ENCODE results near the gene LYPD5.

LYPD5 gene

DNA sequence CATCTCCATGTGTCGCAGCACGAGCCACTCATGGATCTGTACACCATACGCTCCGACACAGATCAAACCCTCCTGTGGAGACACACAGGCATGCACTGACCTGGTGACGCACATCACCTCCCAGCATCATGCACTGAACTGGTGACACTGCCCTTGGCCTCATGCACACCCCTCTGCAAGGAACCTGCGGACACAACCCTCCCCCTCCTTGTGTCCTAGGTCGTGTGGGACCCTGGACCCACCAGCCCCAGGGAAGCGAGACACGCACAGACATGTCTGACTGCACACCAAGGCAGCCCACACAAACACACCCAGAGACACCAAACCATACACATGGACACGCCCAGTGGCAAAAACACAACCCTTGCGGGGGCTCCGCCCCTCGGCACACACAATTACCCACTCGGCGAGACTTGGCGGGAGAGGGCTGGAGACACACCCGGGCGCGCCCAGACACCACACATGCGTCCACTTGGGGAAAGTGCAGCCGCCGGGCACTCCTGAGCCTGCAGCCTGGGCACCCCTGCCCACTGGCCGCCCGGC is 19.5 kb downstream of the LYPD5 start:
- no peak for DNase-seq (ENCODE audit: low read depth in 2 of 2)
- no peak overlapping the region for H3K4me3 ChIP-seq (replicated peaks in 1 of 2; ENCODE audit: low read depth in 2 of 2, low read length in 2 of 2)
- TF ChIP-seq, protein P1, sequence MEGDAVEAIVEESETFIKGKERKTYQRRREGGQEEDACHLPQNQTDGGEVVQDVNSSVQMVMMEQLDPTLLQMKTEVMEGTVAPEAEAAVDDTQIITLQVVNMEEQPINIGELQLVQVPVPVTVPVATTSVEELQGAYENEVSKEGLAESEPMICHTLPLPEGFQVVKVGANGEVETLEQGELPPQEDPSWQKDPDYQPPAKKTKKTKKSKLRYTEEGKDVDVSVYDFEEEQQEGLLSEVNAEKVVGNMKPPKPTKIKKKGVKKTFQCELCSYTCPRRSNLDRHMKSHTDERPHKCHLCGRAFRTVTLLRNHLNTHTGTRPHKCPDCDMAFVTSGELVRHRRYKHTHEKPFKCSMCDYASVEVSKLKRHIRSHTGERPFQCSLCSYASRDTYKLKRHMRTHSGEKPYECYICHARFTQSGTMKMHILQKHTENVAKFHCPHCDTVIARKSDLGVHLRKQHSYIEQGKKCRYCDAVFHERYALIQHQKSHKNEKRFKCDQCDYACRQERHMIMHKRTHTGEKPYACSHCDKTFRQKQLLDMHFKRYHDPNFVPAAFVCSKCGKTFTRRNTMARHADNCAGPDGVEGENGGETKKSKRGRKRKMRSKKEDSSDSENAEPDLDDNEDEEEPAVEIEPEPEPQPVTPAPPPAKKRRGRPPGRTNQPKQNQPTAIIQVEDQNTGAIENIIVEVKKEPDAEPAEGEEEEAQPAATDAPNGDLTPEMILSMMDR (IDR thresholded peaks at IDR 0.05; ENCODE audit: low read depth, low read length) = no peak

GRCh38 chr19:43782311-43782660 is 20.0 kb downstream of the LYPD5 start:
- TF ChIP-seq, protein P1 (IDR thresholded peaks at IDR 0.05; ENCODE audit: low read depth, low read length) = no peak
- no peak for DNase-seq (ENCODE audit: low read depth in 2 of 2)
- H3K4me3 ChIP-seq (replicated peaks in 1 of 2; ENCODE audit: low read depth in 2 of 2, low read length in 2 of 2) = no peak overlapping the region

DNA sequence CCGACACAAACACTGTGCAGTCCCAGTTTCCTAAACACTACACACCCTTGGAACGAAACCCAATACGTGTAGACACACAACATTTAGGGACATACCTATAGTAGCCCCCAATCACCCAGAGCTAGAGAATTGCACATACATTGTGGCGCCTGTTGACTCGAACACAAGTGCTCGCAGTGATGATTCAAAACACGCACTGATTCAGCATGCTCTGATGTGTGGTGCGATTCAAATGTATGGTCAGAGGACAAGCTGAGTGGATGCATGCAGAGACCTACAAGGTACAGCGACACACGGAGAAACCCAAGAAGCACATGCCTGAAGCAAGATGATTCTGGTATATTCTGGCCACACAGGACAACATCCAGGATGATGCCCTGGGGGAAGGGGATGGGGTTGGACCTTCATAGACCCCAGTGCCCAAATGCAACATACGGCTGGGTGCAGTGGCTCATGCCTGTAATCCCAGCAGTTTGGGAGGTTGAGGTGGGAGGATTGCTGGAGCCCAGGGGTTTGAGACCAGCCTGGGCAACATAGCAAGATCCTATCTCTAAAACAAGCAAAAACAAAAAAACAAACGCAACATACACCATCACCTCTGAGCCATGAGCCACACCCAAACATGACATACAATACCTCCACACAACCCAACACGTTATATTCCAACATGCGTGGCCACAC is 20.5 kb downstream of the LYPD5 start:
- H3K4me3 ChIP-seq (replicated peaks in 1 of 2; ENCODE audit: low read depth in 2 of 2, low read length in 2 of 2) = no peak overlapping the region
- no peak for DNase-seq (ENCODE audit: low read depth in 2 of 2)
- TF ChIP-seq, protein P1 (IDR thresholded peaks at IDR 0.05; ENCODE audit: low read depth, low read length) = no peak

DNA sequence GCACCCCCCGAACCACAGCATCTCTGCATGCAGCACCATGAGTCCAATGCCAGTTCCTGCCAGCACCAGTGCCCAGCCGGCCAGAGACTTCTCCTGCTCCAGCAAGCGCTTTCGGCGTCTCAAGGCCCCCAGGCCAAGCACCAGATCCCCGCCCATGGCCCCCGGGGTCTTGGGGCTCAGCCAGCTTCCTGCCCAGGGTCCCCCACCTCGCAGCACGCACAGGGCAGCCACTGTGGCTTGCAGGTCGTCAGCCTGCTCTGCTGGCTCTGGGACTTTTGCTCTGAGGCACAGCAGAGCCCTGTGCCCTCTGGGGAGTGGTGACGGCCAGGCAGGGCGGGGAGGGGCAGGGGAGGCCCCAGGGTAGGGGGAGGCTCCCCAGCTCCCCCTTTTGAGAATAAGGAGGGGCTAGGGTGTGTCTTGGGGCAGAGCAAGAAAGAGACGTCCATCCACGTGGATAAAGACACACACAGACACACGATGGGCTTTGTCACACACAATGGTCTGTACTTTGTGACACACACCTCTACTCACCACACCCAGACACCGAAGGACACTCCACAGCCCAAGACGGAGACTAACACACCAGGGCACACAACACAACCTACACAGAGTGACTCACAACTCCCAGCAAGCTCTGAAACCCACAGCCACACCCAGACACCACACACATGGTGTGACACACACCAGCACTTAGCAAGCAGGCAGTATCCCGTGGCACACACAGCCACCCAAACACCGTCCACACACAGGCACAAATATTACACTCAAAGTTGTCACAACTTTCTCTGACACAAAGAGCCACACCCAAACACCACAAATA is 21.3 kb downstream of the LYPD5 start, which contains the start of gene KCNN4:
KCNN4 (minus strand) TSS at position 268 of the 820 bp plus-strand sequence; CDS start at position 156, 112 bp downstream.
- TF ChIP-seq, protein P1 (IDR thresholded peaks at IDR 0.05; ENCODE audit: low read depth, low read length) = no peak
- peak in 1 of 2 donors; percentile 73 for DNase-seq (ENCODE audit: low read depth in 2 of 2)
- no peak within 1 kb of the TSS for H3K4me3 ChIP-seq (replicated peaks in 1 of 2; ENCODE audit: low read depth in 2 of 2, low read length in 2 of 2)

GRCh38 chr19:43779820-43780219 is 22.4 kb downstream of the LYPD5 start:
- TF ChIP-seq, protein P1 (IDR thresholded peaks at IDR 0.05; ENCODE audit: low read depth, low read length) = peak; percentile 3
- no peak for DNase-seq (ENCODE audit: low read depth in 2 of 2)
- no peak overlapping the region for H3K4me3 ChIP-seq (replicated peaks in 1 of 2; ENCODE audit: low read depth in 2 of 2, low read length in 2 of 2)

DNA sequence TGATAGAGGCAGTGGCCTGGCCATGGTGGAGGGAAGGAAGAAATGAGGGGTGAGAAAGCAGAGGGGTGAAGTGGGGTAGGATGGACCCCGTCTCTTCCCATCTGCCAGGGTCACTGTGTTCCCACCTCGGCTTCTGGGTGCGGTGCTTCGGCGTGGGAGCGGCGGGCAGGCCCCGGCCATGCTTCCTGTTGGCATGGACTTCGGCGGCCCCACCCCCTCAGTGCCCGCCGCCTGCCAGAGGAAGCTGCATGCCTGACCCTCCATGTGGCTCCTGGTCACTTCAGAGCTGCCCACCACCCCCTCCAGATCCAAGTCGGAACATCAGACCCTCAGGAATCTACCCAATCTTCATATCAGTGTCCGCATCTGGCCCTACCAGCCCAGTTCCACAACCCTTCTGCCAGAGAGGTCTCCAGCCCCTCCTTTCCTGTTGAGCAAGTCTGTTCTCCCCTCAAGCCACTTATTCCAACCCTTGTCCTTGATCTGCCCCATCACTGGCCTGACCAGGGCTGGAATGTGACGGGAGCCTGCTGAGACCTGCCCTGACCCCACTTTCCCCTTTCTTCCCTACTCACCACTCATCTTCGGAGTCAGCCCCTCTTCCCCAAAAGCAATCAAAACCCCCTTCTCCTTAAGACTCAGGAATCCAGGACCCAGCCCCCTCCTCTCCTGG is 23.0 kb downstream of the LYPD5 start:
- TF ChIP-seq, protein P1 (IDR thresholded peaks at IDR 0.05; ENCODE audit: low read depth, low read length) = no peak
- no peak for DNase-seq (ENCODE audit: low read depth in 2 of 2)
- no peak overlapping the region for H3K4me3 ChIP-seq (replicated peaks in 1 of 2; ENCODE audit: low read depth in 2 of 2, low read length in 2 of 2)

Measured in cardiac fibroblast (primary cell).